ENCODE data around the gene FOXP2.

- TF ChIP-seq POLR2A (IDR thresholded peaks at IDR 0.05) (no peak), CTCF (IDR thresholded peaks at IDR 0.05) (no peak)
These were observed 257.0 kb downstream of the FOXP2 start for GRCh38 chr7:114671563-114672123.

Measured in sigmoid colon (tissue), 3 donors.